GM12875 (cell line): Measurements from ENCODE around the gene PON2.
"Not testable (repeated sequence)": the region's sequence is repeated elsewhere in the genome, so short reads cannot be mapped to it uniquely, and the experiment has no call there.

Source experiments
- H3K4me3 ChIP-seq: one replicate; pipeline ENCODE4 v1.5.1; 2011; ENCODE audit warnings: low read depth, low read length, control low read depth
- TF ChIP-seq, protein P1 (sequence below): IDR thresholded peaks from 2 replicates; pipeline ENCODE4 v1.5.1; 2011; ENCODE audit warnings: low read depth, mild to moderate bottlenecking, control low read depth, inconsistent platforms, low read length, moderate library complexity, borderline replicate concordance; ENCODE audit not compliant: insufficient read depth

PON2 gene

DNA sequence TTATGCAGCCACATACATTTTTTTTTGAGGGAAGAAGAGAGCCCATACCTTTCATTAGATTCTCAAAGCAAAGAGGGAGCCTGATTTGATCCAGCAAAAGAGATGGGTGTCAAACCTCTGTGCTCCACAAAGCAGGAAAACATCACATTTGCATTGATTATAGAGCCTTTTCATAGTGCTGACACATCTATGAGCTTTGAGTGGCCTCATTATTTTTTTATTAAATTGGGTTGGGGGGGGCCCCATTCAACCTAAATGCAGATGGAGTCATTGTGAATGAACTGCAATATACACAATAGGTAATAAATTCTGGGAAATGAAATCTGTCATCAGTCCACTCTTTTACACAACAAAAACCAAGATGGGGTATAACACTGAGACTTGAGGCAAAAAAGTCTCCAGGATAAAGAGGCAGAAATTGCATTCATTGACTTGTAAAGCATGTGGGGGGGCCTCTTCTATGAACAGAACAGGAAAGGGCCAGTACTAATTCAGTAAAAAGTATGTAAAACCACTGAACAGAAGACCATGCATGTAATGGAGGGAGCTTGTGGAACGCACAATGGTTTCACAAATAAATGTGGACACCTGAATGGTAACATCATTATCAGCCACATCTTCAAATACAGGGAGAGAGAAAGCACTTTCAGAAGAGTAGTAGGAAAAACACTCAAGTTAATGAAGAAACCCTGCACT, 33.2 kb upstream of the PON2 start:
- no peak overlapping the region for H3K4me3 ChIP-seq
- TF ChIP-seq, protein P1, sequence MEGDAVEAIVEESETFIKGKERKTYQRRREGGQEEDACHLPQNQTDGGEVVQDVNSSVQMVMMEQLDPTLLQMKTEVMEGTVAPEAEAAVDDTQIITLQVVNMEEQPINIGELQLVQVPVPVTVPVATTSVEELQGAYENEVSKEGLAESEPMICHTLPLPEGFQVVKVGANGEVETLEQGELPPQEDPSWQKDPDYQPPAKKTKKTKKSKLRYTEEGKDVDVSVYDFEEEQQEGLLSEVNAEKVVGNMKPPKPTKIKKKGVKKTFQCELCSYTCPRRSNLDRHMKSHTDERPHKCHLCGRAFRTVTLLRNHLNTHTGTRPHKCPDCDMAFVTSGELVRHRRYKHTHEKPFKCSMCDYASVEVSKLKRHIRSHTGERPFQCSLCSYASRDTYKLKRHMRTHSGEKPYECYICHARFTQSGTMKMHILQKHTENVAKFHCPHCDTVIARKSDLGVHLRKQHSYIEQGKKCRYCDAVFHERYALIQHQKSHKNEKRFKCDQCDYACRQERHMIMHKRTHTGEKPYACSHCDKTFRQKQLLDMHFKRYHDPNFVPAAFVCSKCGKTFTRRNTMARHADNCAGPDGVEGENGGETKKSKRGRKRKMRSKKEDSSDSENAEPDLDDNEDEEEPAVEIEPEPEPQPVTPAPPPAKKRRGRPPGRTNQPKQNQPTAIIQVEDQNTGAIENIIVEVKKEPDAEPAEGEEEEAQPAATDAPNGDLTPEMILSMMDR: no peak

DNA sequence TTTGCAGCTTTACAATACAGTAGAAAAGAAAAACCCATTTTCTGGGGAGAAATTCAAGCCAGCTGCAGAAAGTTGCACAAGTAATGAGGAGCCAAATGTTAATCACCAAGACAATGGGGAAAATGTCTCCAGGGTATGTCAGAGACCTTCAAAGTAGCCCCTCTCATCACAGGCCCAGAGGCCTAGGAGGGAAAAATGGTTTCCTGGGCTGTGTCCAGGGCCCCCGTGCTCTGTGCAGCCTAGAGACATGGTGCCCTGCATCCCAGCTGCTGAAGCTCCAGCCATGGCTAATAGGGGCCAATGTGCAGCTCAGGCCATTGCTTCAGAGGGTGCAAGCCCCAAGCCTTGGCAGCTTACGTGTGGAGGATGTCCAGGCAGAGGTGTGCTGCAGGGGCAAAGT, 25.8 kb upstream of the PON2 start:
- H3K4me3 ChIP-seq: not testable (repeated sequence)

DNA sequence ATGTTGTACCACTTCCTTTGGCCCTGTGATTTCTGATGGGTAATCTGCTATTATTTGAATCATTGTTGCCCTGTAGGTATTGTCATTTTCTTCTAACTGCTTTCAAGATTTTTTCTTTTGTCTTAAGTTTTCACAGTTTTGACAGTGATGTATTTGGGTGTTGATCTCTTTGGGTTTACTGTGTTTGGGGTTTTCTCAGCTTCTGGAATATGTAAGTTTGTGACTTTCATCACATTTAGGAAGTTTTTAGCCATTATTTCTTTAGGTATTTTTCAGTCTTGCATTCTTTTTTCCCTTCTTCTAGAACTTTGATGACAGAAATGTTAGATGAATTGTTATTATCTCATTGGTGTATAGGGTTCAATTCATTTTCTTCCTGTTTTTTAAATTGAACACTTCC, 23.1 kb upstream of the PON2 start:
- H3K4me3 ChIP-seq: no peak overlapping the region
- TF ChIP-seq, protein P1: no peak

DNA sequence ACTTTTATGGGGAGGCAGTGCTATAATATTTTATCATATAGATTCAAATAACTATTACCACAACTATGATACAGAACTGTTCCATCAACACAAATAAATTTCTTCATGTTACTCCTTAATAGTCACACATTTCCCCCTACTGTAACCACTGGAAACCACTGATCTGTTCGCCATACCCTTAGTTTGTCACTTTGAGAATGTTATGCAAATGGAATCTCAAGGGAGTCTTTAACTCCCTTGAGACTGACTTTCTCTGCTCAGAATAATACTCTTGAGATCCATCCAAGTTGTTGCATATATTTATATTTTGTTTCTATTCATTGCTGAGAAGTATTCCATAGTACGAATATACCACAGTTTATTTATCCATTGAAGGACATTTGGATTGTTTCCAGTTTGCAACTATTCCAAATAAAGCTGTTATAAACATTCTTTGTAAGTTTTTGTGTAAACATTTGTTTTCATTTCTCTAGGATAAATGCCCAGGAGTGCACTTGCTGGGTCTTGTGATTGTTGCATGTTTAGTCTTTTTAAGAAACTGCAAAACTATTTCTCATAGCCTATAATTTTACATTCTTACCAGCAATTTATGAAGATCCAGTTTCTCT, 19.7 kb upstream of the PON2 start:
- TF ChIP-seq, protein P1: no peak
- no peak overlapping the region for H3K4me3 ChIP-seq

DNA sequence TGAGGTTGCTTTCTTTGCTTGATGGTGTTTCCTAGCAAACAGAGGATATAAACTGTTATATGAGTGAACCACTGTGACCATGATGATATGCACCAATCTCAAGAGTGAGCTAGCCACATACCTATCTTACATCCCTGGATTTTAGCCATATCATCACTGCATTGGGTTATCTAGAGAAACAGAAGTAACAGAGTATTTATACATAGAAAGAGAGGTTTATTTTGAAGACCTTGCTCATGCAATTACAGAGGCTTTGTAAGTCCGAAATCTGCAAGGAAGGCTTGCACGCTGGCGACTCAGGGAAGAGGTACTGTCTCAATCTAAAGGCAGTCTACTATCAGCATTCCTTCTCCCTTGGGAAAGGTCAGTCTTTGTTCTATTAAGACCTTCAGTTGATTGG, 11.8 kb upstream of the PON2 start:
- TF ChIP-seq, protein P1: no peak

DNA sequence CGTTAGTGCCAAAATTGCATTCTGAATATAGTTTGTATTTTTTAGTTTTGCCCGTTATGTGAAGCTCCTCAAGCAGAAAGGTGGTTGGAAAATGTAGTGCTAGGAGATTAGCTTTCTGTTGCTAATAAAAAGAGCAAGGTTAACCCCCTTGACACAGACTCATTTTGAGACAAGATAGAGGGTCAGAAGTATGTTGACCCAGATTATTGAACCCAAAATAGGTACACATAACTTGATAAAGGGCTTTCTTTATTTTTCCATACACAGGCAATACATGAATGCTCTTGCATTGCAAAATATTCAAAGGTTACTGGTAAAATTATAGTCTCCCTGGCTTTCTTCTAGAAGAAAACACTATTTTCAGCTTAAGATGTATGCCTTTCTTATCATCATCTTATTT, 10.0 kb upstream of the PON2 start:
- no peak overlapping the region for H3K4me3 ChIP-seq
- TF ChIP-seq, protein P1: no peak

More for the DNA sequence above, 11.8 kb upstream of the PON2 start:
- H3K4me3 ChIP-seq: no peak overlapping the region

DNA sequence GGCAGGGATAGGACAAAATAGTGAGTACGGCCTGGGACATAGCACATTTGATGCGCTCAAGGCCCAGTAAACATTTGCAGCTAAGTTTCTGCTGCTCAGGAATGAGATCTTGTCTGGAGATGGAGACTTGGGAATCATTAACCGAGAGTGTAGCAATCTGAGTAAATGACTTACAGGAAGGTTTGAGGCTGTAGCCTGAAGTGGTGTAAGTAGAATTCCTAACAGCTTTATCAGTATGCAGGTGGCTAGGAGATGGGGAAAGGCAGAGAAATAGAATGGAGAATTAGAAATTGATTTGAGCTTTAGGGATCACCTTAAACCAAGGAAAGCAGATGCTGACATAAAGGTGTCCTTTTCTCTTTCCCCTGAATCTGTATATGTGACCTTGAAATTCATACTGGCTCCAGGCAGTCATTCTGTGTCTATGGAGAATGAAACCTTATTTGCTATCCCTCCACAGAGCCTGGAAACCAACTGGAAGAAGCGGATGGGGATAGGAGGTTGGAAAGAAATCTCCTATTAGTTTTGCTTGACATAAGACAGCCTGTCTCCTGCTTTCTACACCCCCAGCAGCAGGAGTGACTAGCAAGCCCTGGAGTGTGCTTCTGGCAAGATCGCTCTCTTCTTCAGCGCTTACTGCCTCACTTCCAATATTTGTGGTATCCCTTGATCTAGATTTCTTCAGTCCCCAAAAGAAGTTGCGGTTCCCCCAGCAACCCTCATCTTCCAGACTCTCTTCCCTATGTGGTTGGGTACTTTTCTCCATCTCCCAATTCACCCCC, 6.4 kb upstream of the PON2 start:
- TF ChIP-seq, protein P1: no peak
- H3K4me3 ChIP-seq: no peak overlapping the region
